ENCODE measurements around the gene ZSCAN20. TPM values are rescaled to one million over a fixed set of nuclear protein-coding genes. Genes with fewer than 3 reads are reported as not detected.

Gene ZSCAN20
- total RNA-seq, 6 donors from 2014 or later, result 2.2 to 5.6 (median 4.8) TPM

GRCh38 chr1:33443080-33443704 is 29.3 kb upstream of the ZSCAN20 start:
- 45 to 59% methylated on average over 4 of the region's 4 CpGs for WGBS, 2 donors
- DNase-seq, result no peak
- H3K36me3 ChIP-seq, result no peaks in the 10 kb centered on the region
- no peak overlapping the region for H3K27ac ChIP-seq
- H3K9me3 ChIP-seq, result no peaks in the 10 kb centered on the region
- TF ChIP-seq CTCF (IDR thresholded peaks at IDR 0.05) (no peak), EP300 (IDR thresholded peaks at IDR 0.05) (no peak), POLR2AphosphoS5 (IDR thresholded peaks at IDR 0.05) (no peak), POLR2A (IDR thresholded peaks at IDR 0.05) (no peak)
- no peaks in the 10 kb centered on the region for H3K4me1 ChIP-seq
- H3K4me3 ChIP-seq, result no peak overlapping the region
- no peaks in the 10 kb centered on the region for H3K27me3 ChIP-seq
- ATAC-seq (ENCODE audit: low FRiP score in 2 of 2), result no peak

- DNase-seq (no peak), ATAC-seq (ENCODE audit: low FRiP score in 2 of 2) (peak in 1 of 2 donors; percentile 35)
- no peaks in the 10 kb centered on the region for H3K9me3 ChIP-seq
- no peaks in the 10 kb centered on the region for H3K36me3 ChIP-seq
- no peaks in the 10 kb centered on the region for H3K4me1 ChIP-seq
- WGBS, 2 donors, result 50 to 66% methylated on average over 4 to 5 of the region's 6 CpGs
- H3K27me3 ChIP-seq, result no peaks in the 10 kb centered on the region
- H3K27ac ChIP-seq, result no peak overlapping the region
- no peak for TF ChIP-seq CTCF (IDR thresholded peaks at IDR 0.05)
- TF ChIP-seq POLR2AphosphoS5 (IDR thresholded peaks at IDR 0.05), result no peak
- TF ChIP-seq POLR2A (IDR thresholded peaks at IDR 0.05), result no peak
- TF ChIP-seq EP300 (IDR thresholded peaks at IDR 0.05), result no peak
- no peak overlapping the region for H3K4me3 ChIP-seq
These were observed 28.7 kb upstream of the ZSCAN20 start for GRCh38 chr1:33443705-33444180.

GRCh38 chr1:33445108-33445507 is 27.3 kb upstream of the ZSCAN20 start:
- no peak overlapping the region for H3K27ac ChIP-seq
- no peak overlapping the region for H3K4me3 ChIP-seq
- H3K4me1 ChIP-seq, result no peaks in the 10 kb centered on the region
- no peaks in the 10 kb centered on the region for H3K27me3 ChIP-seq
- H3K36me3 ChIP-seq, result no peaks in the 10 kb centered on the region
- no peak for TF ChIP-seq POLR2A (IDR thresholded peaks at IDR 0.05)
- TF ChIP-seq CTCF (IDR thresholded peaks at IDR 0.05), result no peak
- TF ChIP-seq EP300 (IDR thresholded peaks at IDR 0.05), result no peak
- no peak for TF ChIP-seq POLR2AphosphoS5 (IDR thresholded peaks at IDR 0.05)
- 55 to 58% methylated on average over 5 to 6 of the region's 6 CpGs for WGBS, 2 donors
- no peak for DNase-seq
- no peaks in the 10 kb centered on the region for H3K9me3 ChIP-seq
- no peak for ATAC-seq (ENCODE audit: low FRiP score in 2 of 2)

GRCh38 chr1:33446590-33446989 is 25.9 kb upstream of the ZSCAN20 start:
- H3K27me3 ChIP-seq, result no peaks in the 10 kb centered on the region
- TF ChIP-seq CTCF (IDR thresholded peaks at IDR 0.05) (no peak), EP300 (IDR thresholded peaks at IDR 0.05) (no peak), POLR2AphosphoS5 (IDR thresholded peaks at IDR 0.05) (no peak), POLR2A (IDR thresholded peaks at IDR 0.05) (no peak)
- H3K9me3 ChIP-seq, result no peaks in the 10 kb centered on the region
- H3K4me3 ChIP-seq, result no peak overlapping the region
- H3K36me3 ChIP-seq, result no peaks in the 10 kb centered on the region
- H3K27ac ChIP-seq, result no peak overlapping the region
- 71 to 84% methylated on average over 3 of the region's 3 CpGs for whole genome bisulfite sequencing, 2 donors
- DNase-seq (no peak), ATAC-seq (ENCODE audit: low FRiP score in 2 of 2) (no peak)
- no peaks in the 10 kb centered on the region for H3K4me1 ChIP-seq
